ENCODE measurements around the gene GTF2A1.

Gene GTF2A1

GRCh38 chr14:81137316-81137715 is 83.4 kb downstream of the GTF2A1 start:
- DNase-seq (ENCODE audit: low read depth in 2 of 2), result no peak

- no peak for DNase-seq (ENCODE audit: low read depth in 2 of 2)
Measured at GRCh38 chr14:81133400-81133799, 87.4 kb downstream of the GTF2A1 start.

GRCh38 chr14:81132468-81132867 is 88.3 kb downstream of the GTF2A1 start:
- DNase-seq (ENCODE audit: low read depth in 2 of 2), result no peak

GRCh38 chr14:81129242-81129641 is 91.5 kb downstream of the GTF2A1 start:
- no peak for DNase-seq (ENCODE audit: low read depth in 2 of 2)

GRCh38 chr14:81127785-81128184 is 93.0 kb downstream of the GTF2A1 start:
- no peak for DNase-seq (ENCODE audit: low read depth in 2 of 2)

GRCh38 chr14:81125536-81125935 is 95.2 kb downstream of the GTF2A1 start:
- DNase-seq (ENCODE audit: low read depth in 2 of 2), result no peak
